ENCODE measurements around the gene EMILIN3.
"Not testable (repeated sequence)": the region's sequence is repeated elsewhere in the genome, so short reads cannot be mapped to it uniquely, and the experiment has no call there.

EMILIN3 gene

GRCh38 chr20:41329435-41330342 lies 36.9 kb downstream of the EMILIN3 start:
- no peaks in the 10 kb centered on the region; the same call in 1 of the 2 replicates for H3K4me1 ChIP-seq (ENCODE audit: insufficient read depth, low read length)
- H3K27ac ChIP-seq (ENCODE audit: low read depth, low read length), result no peak overlapping the region
- no peaks in the 10 kb centered on the region for H3K9me3 ChIP-seq (ENCODE audit: insufficient read depth, low read depth, low read length)
- H3K4me3 ChIP-seq (ENCODE audit: low read length), result no peak overlapping the region
- H3K9ac ChIP-seq (ENCODE audit: low read depth, low read length), result 0 out of 2 replicates have a peak overlapping the region, but pooled peaks have one; percentile 1
- no peaks in the 10 kb centered on the region for H3K27me3 ChIP-seq (ENCODE audit: insufficient read depth, low read length)
- no peaks in the 10 kb centered on the region for H3K36me3 ChIP-seq (ENCODE audit: insufficient read depth, low read length)
- 56% methylated on average over 13 of the region's 14 CpGs for WGBS

GRCh38 chr20:41327178-41327577 lies 39.4 kb downstream of the EMILIN3 start:
- Histone ChIP-seq H3K9ac (ENCODE audit: low read depth, low read length) (no peak overlapping the region), H3K27me3 (ENCODE audit: insufficient read depth, low read length) (no peaks in the 10 kb centered on the region), H3K9me3 (ENCODE audit: insufficient read depth, low read depth, low read length) (no peaks in the 10 kb centered on the region), H3K36me3 (ENCODE audit: insufficient read depth, low read length) (no peaks in the 10 kb centered on the region), H3K4me3 (ENCODE audit: low read length) (no peak overlapping the region), H3K4me1 (ENCODE audit: insufficient read depth, low read length) (no peaks in the 10 kb centered on the region; the same call in 1 of the 2 replicates), H3K27ac (ENCODE audit: low read depth, low read length) (no peak overlapping the region)
- WGBS, result 86% methylated on average over 5 of the region's 5 CpGs

DNA sequence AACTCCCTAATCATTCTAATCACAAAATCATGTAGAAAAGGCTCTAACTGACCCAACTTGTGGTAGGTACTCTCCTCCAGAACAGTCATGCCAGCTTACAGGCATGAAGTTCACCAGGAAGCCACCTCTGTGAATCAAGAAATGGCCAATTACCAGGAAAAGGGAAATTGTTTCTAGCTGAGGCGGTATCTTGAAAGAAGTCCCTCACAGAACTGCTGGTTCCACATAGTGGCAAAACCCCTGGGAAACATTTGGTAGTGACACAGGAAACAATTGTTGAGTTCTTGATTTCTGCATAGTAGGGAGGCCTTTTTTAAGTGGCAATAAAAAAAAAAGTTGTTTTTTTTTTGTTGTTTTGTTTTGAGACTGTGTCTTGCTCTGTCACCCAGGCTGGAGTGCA lies 45.6 kb downstream of the EMILIN3 start:
- Histone ChIP-seq H3K27me3 (ENCODE audit: insufficient read depth, low read length) (peaks cover 3% of the 10 kb centered on the region; the same call in 1 of the 2 replicates), H3K9ac (ENCODE audit: low read depth, low read length) (no peak overlapping the region), H3K9me3 (ENCODE audit: insufficient read depth, low read depth, low read length) (no peaks in the 10 kb centered on the region), H3K27ac (ENCODE audit: low read depth, low read length) (no peak overlapping the region), H3K36me3 (ENCODE audit: insufficient read depth, low read length) (no peaks in the 10 kb centered on the region), H3K4me3 (ENCODE audit: low read length) (no peak overlapping the region), H3K4me1 (ENCODE audit: insufficient read depth, low read length) (peaks cover 8% of the 10 kb centered on the region)
- 95% methylated on average over 1 of the region's 1 CpG for WGBS

DNA sequence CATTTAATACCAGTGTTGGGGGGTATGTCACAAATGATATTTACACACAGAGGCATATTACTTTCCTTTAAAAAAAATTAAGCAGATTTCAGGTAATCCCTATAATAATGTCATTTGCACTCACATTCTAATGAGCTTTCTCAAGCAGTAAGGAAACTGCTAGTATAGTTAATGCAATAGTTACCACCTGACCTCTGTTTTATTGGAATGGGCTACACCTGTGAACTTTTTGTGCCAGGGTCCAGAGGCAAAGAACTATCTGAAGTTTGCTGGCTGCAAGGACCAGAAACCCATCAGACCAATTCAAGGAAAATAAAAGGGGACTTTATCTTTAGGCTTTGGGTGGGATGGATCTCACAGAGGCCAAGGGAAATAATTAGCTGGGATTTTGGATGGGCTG lies 46.2 kb downstream of the EMILIN3 start:
- Histone ChIP-seq H3K4me1 (ENCODE audit: insufficient read depth, low read length) (peaks cover 8% of the 10 kb centered on the region), H3K4me3 (ENCODE audit: low read length) (no peak overlapping the region), H3K9me3 (ENCODE audit: insufficient read depth, low read depth, low read length) (no peaks in the 10 kb centered on the region), H3K27me3 (ENCODE audit: insufficient read depth, low read length) (peaks cover 3% of the 10 kb centered on the region; the same call in 1 of the 2 replicates), H3K27ac (ENCODE audit: low read depth, low read length) (no peak overlapping the region), H3K36me3 (ENCODE audit: insufficient read depth, low read length) (no peaks in the 10 kb centered on the region), H3K9ac (ENCODE audit: low read depth, low read length) (no peak overlapping the region)

- Histone ChIP-seq H3K9me3 (ENCODE audit: insufficient read depth, low read depth, low read length) (no peaks in the 10 kb centered on the region), H3K36me3 (ENCODE audit: insufficient read depth, low read length) (no peaks in the 10 kb centered on the region), H3K4me1 (ENCODE audit: insufficient read depth, low read length) (peaks cover 8% of the 10 kb centered on the region), H3K27me3 (ENCODE audit: insufficient read depth, low read length) (peaks cover 3% of the 10 kb centered on the region; the same call in 1 of the 2 replicates), H3K9ac (ENCODE audit: low read depth, low read length) (peak overlapping the region; percentile 60; the same call in 1 of the 2 replicates), H3K4me3 (ENCODE audit: low read length) (peak overlapping the region; percentile 85), H3K27ac (ENCODE audit: low read depth, low read length) (no peak overlapping the region)
- 89% methylated on average over 5 of the region's 5 CpGs for WGBS
Measured at GRCh38 chr20:41318271-41318649, 48.4 kb downstream of the EMILIN3 start.

DNA sequence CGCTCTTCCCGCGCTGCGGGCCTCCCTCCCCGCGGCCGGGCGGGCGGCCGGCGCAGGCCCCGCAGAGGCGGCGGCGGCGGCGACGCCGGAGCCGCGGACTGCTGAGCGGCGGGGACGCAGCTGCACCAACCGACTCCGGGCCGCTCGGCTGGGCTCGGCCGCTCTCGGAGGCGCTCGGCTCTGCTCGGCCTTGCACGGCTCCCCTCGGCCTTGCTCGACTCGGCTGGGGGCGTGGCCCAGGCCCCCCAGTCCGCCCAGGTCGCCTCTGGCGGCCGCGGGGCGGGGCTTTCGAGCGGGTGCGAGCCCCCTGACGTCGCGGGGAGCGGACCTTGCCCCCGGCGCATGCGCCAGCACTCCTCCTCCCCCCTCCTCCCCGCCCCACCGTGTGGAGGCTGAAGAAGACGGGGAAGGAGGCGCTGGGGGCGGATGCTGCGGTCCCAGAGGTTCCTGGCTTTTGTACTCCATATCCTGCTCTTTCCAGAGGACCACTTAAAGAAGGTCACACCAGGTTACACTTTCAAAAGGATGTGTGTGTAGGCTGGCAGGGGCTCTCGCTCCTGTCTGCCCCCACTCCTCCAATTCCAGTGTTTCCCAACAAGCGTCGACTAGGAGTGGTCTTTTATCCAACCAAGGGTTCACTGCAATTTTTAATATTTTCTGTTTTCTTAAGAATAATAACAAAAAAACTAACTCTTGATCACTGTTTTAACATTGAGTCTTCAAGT lies 48.9 kb downstream of the EMILIN3 start, which contains the start of gene ZHX3:
TSS of gene ZHX3 (minus strand) at position 186 of the 725 bp plus-strand sequence. CDS start 112,815 bp downstream, outside the sequence.
- peaks cover 8% of the 10 kb centered on the region for H3K4me1 ChIP-seq (ENCODE audit: insufficient read depth, low read length)
- peak within 1 kb of the TSS; percentile 85 for H3K4me3 ChIP-seq (ENCODE audit: low read length)
- no peaks in the 10 kb centered on the region for H3K36me3 ChIP-seq (ENCODE audit: insufficient read depth, low read length)
- H3K9ac ChIP-seq (ENCODE audit: low read depth, low read length), result peak within 1 kb of the TSS; percentile 60
- H3K27me3 ChIP-seq (ENCODE audit: insufficient read depth, low read length), result peaks cover 3% of the 10 kb centered on the region; the same call in 1 of the 2 replicates
- no peaks in the 10 kb centered on the region for H3K9me3 ChIP-seq (ENCODE audit: insufficient read depth, low read depth, low read length)
- H3K27ac ChIP-seq (ENCODE audit: low read depth, low read length), result no peak within 1 kb of the TSS
- WGBS, result 1% methylated on average over 63 of the region's 64 CpGs

DNA sequence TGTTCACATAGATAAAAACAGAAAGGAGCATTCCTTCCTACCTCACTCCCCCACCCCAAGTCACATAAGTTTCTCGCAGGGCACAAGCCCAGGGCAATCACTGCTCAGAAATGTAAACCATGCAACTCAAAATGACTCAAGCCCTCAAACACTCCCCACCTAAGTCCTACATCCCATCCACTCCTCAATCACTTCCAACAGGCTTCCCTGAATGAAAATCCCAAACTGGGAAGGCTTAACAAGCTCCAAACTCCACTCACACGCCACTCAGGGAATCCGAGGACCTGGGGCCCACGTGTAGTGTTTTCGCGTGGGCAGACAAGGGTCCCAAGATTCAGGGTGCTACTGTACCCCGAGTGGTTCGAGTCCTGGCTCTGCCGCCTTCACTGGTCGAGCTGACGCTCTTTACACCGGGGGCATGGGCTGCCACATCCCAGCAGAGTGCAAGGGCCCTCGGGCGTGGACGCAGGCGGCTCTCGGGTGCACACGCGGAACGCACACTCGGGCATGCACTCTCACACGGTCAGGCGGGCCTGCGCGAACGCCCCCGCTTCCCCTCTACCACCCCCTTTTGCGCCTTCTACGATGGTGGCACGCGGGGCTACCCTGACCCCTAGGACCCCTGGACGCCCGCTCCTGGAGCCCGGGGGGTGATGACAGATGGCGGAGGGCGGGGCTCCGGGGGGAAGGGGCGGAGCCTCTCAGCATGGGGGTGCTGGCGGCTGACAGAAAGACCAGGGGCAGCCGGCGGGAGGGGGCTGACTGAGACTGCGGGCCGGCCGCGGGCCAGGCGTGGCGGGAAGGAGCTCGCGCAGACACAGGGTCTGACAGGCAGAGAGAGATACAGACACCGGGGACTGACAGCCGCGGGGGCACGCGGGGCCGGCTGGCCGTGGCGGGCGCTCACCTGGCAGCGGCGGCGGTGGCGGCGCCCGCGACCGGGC lies 49.7 kb downstream of the EMILIN3 start:
- 3% methylated on average over 66 of the region's 66 CpGs for whole genome bisulfite sequencing
- no peaks in the 10 kb centered on the region for H3K9me3 ChIP-seq (ENCODE audit: insufficient read depth, low read depth, low read length)

GRCh38 chr20:41316051-41316450 lies 50.6 kb downstream of the EMILIN3 start:
- H3K9ac ChIP-seq (ENCODE audit: low read depth, low read length), result no peak overlapping the region
- H3K27ac ChIP-seq (ENCODE audit: low read depth, low read length), result no peak overlapping the region
- H3K36me3 ChIP-seq (ENCODE audit: insufficient read depth, low read length), result no peaks in the 10 kb centered on the region
- peaks cover 3% of the 10 kb centered on the region; the same call in 1 of the 2 replicates for H3K27me3 ChIP-seq (ENCODE audit: insufficient read depth, low read length)
- H3K4me1 ChIP-seq (ENCODE audit: insufficient read depth, low read length), result peaks cover 8% of the 10 kb centered on the region
- H3K4me3 ChIP-seq (ENCODE audit: low read length), result no peak overlapping the region
- H3K9me3 ChIP-seq (ENCODE audit: insufficient read depth, low read depth, low read length), result no peaks in the 10 kb centered on the region
- WGBS, result 89% methylated on average over 6 of the region's 6 CpGs

More for the DNA sequence above, 49.7 kb downstream of the EMILIN3 start:
- peak overlapping the region; percentile 29; the same call in 1 of the 2 replicates for H3K9ac ChIP-seq (ENCODE audit: low read depth, low read length)
- peak overlapping the region; percentile 85 for H3K4me3 ChIP-seq (ENCODE audit: low read length)
- H3K36me3 ChIP-seq (ENCODE audit: insufficient read depth, low read length), result no peaks in the 10 kb centered on the region
- H3K4me1 ChIP-seq (ENCODE audit: insufficient read depth, low read length), result peaks cover 8% of the 10 kb centered on the region
- peaks cover 3% of the 10 kb centered on the region; the same call in 1 of the 2 replicates for H3K27me3 ChIP-seq (ENCODE audit: insufficient read depth, low read length)
- H3K27ac ChIP-seq (ENCODE audit: low read depth, low read length), result no peak overlapping the region

- no peaks in the 10 kb centered on the region for H3K36me3 ChIP-seq (ENCODE audit: insufficient read depth, low read length)
- no peak overlapping the region for H3K9ac ChIP-seq (ENCODE audit: low read depth, low read length)
- peaks cover 3% of the 10 kb centered on the region; the same call in 1 of the 2 replicates for H3K27me3 ChIP-seq (ENCODE audit: insufficient read depth, low read length)
- H3K27ac ChIP-seq (ENCODE audit: low read depth, low read length), result no peak overlapping the region
- no peak overlapping the region for H3K4me3 ChIP-seq (ENCODE audit: low read length)
- peaks cover 8% of the 10 kb centered on the region for H3K4me1 ChIP-seq (ENCODE audit: insufficient read depth, low read length)
- H3K9me3 ChIP-seq (ENCODE audit: insufficient read depth, low read depth, low read length), result no peaks in the 10 kb centered on the region
- over 99% methylated on average over 2 of the region's 2 CpGs for WGBS
Measured at GRCh38 chr20:41314386-41314785, 52.2 kb downstream of the EMILIN3 start.

- peaks cover 12% of the 10 kb centered on the region for H3K4me1 ChIP-seq (ENCODE audit: insufficient read depth, low read length)
- 90% methylated on average over 6 of the region's 6 CpGs for WGBS
- not testable (repeated sequence) for H3K9me3 ChIP-seq (ENCODE audit: insufficient read depth, low read depth, low read length); H3K36me3 ChIP-seq (ENCODE audit: insufficient read depth, low read length); H3K27me3 ChIP-seq (ENCODE audit: insufficient read depth, low read length); H3K27ac ChIP-seq (ENCODE audit: low read depth, low read length); H3K9ac ChIP-seq (ENCODE audit: low read depth, low read length); H3K4me3 ChIP-seq (ENCODE audit: low read length)
Measured at GRCh38 chr20:41312009-41312408, 54.6 kb downstream of the EMILIN3 start.

Measured in HUES64 (cell line).